ENCODE measurements around the gene ARL4A. TPM values are rescaled to one million over a fixed set of nuclear protein-coding genes. Genes with fewer than 3 reads are reported as not detected.
A peak's percentile ranks its signal among the peaks of the same experiment; 100 is the strongest.

Gene ARL4A
- total and polyA plus RNA-seq, 9 of the 15 experiments (the other 6 are each of a cell fraction or from before 2014, with no cell fraction given): 118 to 688 (median 172) TPM

DNA sequence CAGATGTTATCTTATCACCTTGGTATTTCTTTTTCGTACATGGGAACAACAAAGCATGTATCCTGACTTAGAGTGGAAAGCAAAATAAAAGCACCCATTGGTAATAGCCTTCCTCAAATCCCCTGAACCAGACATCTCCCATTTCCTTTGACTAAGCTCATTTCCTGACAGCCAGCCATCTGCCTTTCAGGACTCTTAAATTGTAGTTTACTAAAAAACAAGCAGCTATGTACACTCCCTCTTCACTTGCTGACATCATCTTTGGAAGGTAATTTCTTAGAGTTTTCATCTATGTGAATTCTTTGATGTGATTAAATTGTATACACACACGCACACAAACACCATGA, 40.7 kb downstream of the ARL4A start (continued):
- no peak for TF ChIP-seq TAF1 (IDR thresholded peaks at IDR 0.05; ENCODE audit: control insufficient read depth, extremely low read depth, insufficient read depth, low read length, severe bottlenecking)
- TF ChIP-seq NUFIP1 (IDR thresholded peaks at IDR 0.05; ENCODE audit: partially characterized antibody): peak; percentile 62
- TF ChIP-seq, protein P1, sequence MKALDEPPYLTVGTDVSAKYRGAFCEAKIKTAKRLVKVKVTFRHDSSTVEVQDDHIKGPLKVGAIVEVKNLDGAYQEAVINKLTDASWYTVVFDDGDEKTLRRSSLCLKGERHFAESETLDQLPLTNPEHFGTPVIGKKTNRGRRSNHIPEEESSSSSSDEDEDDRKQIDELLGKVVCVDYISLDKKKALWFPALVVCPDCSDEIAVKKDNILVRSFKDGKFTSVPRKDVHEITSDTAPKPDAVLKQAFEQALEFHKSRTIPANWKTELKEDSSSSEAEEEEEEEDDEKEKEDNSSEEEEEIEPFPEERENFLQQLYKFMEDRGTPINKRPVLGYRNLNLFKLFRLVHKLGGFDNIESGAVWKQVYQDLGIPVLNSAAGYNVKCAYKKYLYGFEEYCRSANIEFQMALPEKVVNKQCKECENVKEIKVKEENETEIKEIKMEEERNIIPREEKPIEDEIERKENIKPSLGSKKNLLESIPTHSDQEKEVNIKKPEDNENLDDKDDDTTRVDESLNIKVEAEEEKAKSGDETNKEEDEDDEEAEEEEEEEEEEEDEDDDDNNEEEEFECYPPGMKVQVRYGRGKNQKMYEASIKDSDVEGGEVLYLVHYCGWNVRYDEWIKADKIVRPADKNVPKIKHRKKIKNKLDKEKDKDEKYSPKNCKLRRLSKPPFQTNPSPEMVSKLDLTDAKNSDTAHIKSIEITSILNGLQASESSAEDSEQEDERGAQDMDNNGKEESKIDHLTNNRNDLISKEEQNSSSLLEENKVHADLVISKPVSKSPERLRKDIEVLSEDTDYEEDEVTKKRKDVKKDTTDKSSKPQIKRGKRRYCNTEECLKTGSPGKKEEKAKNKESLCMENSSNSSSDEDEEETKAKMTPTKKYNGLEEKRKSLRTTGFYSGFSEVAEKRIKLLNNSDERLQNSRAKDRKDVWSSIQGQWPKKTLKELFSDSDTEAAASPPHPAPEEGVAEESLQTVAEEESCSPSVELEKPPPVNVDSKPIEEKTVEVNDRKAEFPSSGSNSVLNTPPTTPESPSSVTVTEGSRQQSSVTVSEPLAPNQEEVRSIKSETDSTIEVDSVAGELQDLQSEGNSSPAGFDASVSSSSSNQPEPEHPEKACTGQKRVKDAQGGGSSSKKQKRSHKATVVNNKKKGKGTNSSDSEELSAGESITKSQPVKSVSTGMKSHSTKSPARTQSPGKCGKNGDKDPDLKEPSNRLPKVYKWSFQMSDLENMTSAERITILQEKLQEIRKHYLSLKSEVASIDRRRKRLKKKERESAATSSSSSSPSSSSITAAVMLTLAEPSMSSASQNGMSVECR (CRISPR knock-in tag; IDR thresholded peaks at IDR 0.05): no peak
- TF ChIP-seq, protein P2, sequence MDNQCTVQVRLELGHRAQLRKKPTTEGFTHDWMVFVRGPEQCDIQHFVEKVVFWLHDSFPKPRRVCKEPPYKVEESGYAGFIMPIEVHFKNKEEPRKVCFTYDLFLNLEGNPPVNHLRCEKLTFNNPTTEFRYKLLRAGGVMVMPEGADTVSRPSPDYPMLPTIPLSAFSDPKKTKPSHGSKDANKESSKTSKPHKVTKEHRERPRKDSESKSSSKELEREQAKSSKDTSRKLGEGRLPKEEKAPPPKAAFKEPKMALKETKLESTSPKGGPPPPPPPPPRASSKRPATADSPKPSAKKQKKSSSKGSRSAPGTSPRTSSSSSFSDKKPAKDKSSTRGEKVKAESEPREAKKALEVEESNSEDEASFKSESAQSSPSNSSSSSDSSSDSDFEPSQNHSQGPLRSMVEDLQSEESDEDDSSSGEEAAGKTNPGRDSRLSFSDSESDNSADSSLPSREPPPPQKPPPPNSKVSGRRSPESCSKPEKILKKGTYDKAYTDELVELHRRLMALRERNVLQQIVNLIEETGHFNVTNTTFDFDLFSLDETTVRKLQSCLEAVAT (IDR thresholded peaks at IDR 0.05): peak in 1 of 2 experiments; percentile 1; a peak in 1 of 4 replicates
- TF ChIP-seq, protein P3, sequence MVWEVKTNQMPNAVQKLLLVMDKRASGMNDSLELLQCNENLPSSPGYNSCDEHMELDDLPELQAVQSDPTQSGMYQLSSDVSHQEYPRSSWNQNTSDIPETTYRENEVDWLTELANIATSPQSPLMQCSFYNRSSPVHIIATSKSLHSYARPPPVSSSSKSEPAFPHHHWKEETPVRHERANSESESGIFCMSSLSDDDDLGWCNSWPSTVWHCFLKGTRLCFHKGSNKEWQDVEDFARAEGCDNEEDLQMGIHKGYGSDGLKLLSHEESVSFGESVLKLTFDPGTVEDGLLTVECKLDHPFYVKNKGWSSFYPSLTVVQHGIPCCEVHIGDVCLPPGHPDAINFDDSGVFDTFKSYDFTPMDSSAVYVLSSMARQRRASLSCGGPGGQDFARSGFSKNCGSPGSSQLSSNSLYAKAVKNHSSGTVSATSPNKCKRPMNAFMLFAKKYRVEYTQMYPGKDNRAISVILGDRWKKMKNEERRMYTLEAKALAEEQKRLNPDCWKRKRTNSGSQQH (CRISPR knock-in tag; IDR thresholded peaks at IDR 0.05): no peak
- no peak for TF ChIP-seq ESRRA (IDR thresholded peaks at IDR 0.05; ENCODE audit: borderline replicate concordance, low read depth)
- TF ChIP-seq, protein P4, sequence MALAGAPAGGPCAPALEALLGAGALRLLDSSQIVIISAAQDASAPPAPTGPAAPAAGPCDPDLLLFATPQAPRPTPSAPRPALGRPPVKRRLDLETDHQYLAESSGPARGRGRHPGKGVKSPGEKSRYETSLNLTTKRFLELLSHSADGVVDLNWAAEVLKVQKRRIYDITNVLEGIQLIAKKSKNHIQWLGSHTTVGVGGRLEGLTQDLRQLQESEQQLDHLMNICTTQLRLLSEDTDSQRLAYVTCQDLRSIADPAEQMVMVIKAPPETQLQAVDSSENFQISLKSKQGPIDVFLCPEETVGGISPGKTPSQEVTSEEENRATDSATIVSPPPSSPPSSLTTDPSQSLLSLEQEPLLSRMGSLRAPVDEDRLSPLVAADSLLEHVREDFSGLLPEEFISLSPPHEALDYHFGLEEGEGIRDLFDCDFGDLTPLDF (CRISPR knock-in tag; IDR thresholded peaks at IDR 0.05): no peak
- TF ChIP-seq RHOXF2B (CRISPR knock-in tag; conservative IDR thresholded peaks at IDR 0.05): no peak
- TF ChIP-seq PCBP2 (IDR thresholded peaks at IDR 0.05; ENCODE audit: low read depth, low read length, poor library complexity, severe bottlenecking): no peak
- TF ChIP-seq, protein P5, sequence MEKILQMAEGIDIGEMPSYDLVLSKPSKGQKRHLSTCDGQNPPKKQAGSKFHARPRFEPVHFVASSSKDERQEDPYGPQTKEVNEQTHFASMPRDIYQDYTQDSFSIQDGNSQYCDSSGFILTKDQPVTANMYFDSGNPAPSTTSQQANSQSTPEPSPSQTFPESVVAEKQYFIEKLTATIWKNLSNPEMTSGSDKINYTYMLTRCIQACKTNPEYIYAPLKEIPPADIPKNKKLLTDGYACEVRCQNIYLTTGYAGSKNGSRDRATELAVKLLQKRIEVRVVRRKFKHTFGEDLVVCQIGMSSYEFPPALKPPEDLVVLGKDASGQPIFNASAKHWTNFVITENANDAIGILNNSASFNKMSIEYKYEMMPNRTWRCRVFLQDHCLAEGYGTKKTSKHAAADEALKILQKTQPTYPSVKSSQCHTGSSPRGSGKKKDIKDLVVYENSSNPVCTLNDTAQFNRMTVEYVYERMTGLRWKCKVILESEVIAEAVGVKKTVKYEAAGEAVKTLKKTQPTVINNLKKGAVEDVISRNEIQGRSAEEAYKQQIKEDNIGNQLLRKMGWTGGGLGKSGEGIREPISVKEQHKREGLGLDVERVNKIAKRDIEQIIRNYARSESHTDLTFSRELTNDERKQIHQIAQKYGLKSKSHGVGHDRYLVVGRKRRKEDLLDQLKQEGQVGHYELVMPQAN (IDR thresholded peaks at IDR 0.05; ENCODE audit: borderline replicate concordance): no peak
- TF ChIP-seq, protein P6, sequence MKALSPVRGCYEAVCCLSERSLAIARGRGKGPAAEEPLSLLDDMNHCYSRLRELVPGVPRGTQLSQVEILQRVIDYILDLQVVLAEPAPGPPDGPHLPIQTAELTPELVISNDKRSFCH (CRISPR knock-in tag; IDR thresholded peaks at IDR 0.05): no peak
- TF ChIP-seq, protein P6 (tag; IDR thresholded peaks at IDR 0.05): 0 out of 2 replicates have a peak, but pooled peaks have one; percentile 9
- TF ChIP-seq, protein P7, sequence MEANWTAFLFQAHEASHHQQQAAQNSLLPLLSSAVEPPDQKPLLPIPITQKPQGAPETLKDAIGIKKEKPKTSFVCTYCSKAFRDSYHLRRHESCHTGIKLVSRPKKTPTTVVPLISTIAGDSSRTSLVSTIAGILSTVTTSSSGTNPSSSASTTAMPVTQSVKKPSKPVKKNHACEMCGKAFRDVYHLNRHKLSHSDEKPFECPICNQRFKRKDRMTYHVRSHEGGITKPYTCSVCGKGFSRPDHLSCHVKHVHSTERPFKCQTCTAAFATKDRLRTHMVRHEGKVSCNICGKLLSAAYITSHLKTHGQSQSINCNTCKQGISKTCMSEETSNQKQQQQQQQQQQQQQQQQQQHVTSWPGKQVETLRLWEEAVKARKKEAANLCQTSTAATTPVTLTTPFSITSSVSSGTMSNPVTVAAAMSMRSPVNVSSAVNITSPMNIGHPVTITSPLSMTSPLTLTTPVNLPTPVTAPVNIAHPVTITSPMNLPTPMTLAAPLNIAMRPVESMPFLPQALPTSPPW (CRISPR knock-in tag; IDR thresholded peaks at IDR 0.05): no peak; the same call in 1 of the 2 replicates
- no peak for TF ChIP-seq CBFA2T2 (conservative IDR thresholded peaks at IDR 0.05)
- TF ChIP-seq ZNF197 (CRISPR knock-in tag; IDR thresholded peaks at IDR 0.05; ENCODE audit: low read depth): peak; percentile 20; the same call in 1 of the 2 replicates
